ENCODE results near the gene TMPRSS3. TPM values are rescaled to one million over a fixed set of nuclear protein-coding genes. Genes with fewer than 3 reads are reported as not detected.

TMPRSS3 gene
- total RNA-seq, 1 experiment from 2014 or later: not detected

DNA sequence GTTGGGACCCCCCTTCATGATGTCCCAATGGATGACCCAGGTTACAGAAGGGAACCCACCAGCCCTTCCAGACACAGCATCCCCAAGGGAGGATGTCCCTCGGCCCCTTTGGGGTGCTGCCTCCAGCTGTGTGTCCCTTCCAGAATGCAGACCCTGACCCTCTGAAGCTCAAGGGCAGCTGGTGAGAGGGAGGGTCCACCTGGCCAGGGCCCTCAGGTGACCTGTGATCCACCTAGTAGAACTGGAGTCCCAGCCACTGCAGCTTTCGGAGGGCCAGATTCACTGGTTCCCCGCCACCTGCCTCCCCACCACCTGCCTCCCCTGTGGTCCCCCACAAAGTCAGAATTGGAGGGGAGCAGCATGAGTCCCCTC lies 19.9 kb downstream of the TMPRSS3 start:
- no peaks in the 10 kb centered on the region for H3K27me3 ChIP-seq (replicated peaks; ENCODE audit: insufficient read depth, low read depth, low read length, poor library complexity)
- H3K4me3 ChIP-seq (ENCODE audit: low read depth, low read length, poor library complexity, severe bottlenecking): no peak overlapping the region
- ChIA-PET POLR2A (ENCODE audit: low non-redundant PET) (no interaction called here), CTCF (no interaction called here)
- no TSS peak for BruUV-seq (replicated peaks)
- no peaks in the 10 kb centered on the region for H3K9me3 ChIP-seq (ENCODE audit: low read depth, low read length, poor library complexity, severe bottlenecking)
- H3K27ac ChIP-seq (ENCODE audit: low read depth, low read length, poor library complexity, severe bottlenecking): no peak overlapping the region
- DNase-seq (ENCODE audit: low spot score): no peak
- H3K4me1 ChIP-seq (ENCODE audit: insufficient read depth, low read length, poor library complexity, severe bottlenecking): no peaks in the 10 kb centered on the region
- H3K36me3 ChIP-seq (ENCODE audit: insufficient read depth, low read length, poor library complexity, severe bottlenecking): no peaks in the 10 kb centered on the region
- intact Hi-C loops (cut with micrococcal nuclease; ENCODE audit: unreplicated experiment): no loop called here
- TF ChIP-seq EZH2 (IDR thresholded peaks at IDR 0.05; ENCODE audit: borderline replicate concordance, low read depth, low read length, poor library complexity, severe bottlenecking) (no peak), CTCF (conservative IDR thresholded peaks at IDR 0.05; ENCODE audit: low read depth, low read length) (no peak)

DNA sequence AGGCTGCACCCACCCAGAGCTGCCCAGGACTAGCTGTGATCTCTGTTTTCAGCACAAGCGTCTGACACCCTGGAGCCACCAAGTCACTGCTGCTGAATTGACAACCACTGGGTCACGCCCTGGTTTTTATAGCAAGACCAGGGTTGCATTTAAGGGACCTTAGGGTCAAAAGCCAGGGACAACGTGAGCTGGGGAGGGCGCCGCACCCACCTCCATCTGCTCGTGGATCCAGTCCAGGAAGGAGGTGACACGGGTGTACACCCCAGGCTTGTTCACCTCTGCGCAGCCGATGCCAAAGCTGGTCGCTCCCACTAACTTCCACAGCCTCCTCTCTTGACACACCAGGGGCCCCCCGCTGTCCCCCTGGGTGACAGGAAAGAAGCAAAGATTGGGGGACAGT lies 20.3 kb downstream of the TMPRSS3 start:
- POLR2A ChIA-PET (ENCODE audit: low non-redundant PET): no interaction called here
- Histone ChIP-seq H3K27ac (ENCODE audit: low read depth, low read length, poor library complexity, severe bottlenecking) (no peak overlapping the region), H3K4me1 (ENCODE audit: insufficient read depth, low read length, poor library complexity, severe bottlenecking) (no peaks in the 10 kb centered on the region), H3K36me3 (ENCODE audit: insufficient read depth, low read length, poor library complexity, severe bottlenecking) (no peaks in the 10 kb centered on the region), H3K27me3 (replicated peaks; ENCODE audit: insufficient read depth, low read depth, low read length, poor library complexity) (no peaks in the 10 kb centered on the region), H3K9me3 (ENCODE audit: low read depth, low read length, poor library complexity, severe bottlenecking) (no peaks in the 10 kb centered on the region), H3K4me3 (ENCODE audit: low read depth, low read length, poor library complexity, severe bottlenecking) (no peak overlapping the region)
- intact Hi-C loops (cut with micrococcal nuclease; ENCODE audit: unreplicated experiment): no loop called here
- BruUV-seq (replicated peaks): no TSS peak
- no peak for DNase-seq (ENCODE audit: low spot score)
- no peak for TF ChIP-seq EZH2 (IDR thresholded peaks at IDR 0.05; ENCODE audit: borderline replicate concordance, low read depth, low read length, poor library complexity, severe bottlenecking)
- TF ChIP-seq CTCF (conservative IDR thresholded peaks at IDR 0.05; ENCODE audit: low read depth, low read length): no peak
- CTCF ChIA-PET: interaction anchor here (0.6 kb wide), 1 partner anchor 203 kb away, joined by 3 read pairs; no protein-coding TSS in a partner anchor

DNA sequence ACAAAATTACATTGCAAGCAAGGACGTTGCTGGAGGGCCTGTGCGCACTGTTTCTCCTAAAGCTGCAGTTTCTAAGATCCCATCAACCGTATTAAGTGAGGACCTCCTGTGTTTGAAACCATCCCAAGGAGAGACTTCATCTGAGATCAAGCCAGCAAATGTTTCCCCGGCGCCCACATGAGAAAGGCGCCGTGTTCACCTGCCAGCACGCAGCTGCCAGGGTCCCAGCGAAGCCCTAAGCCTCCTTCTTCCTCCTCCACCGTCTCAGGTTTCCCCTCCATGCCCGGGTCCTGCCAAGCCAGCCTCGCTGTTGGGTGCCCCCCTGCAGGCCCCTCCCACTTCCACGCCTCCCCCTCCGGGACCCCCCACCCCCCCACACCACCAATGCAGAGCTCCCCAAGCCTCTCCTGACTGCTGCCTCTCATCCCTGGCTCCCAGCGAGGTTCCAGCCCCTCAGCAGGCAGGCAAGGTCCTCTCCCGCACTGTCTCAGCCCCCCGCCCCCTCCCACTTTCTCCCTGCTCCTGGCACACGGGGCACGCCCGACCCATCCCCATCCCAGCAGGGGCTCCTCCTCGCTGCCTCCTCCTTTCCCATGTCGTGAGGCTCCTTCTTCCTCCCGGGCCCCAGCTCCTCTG lies 20.9 kb downstream of the TMPRSS3 start:
- BruUV-seq (replicated peaks): no TSS peak
- intact Hi-C loops (cut with micrococcal nuclease; ENCODE audit: unreplicated experiment): no loop called here
- H3K36me3 ChIP-seq (ENCODE audit: insufficient read depth, low read length, poor library complexity, severe bottlenecking): no peaks in the 10 kb centered on the region
- no peak overlapping the region for H3K4me3 ChIP-seq (ENCODE audit: low read depth, low read length, poor library complexity, severe bottlenecking)
- TF ChIP-seq CTCF (conservative IDR thresholded peaks at IDR 0.05; ENCODE audit: low read depth, low read length): no peak
- TF ChIP-seq EZH2 (IDR thresholded peaks at IDR 0.05; ENCODE audit: borderline replicate concordance, low read depth, low read length, poor library complexity, severe bottlenecking): no peak
- H3K9me3 ChIP-seq (ENCODE audit: low read depth, low read length, poor library complexity, severe bottlenecking): no peaks in the 10 kb centered on the region
- H3K27ac ChIP-seq (ENCODE audit: low read depth, low read length, poor library complexity, severe bottlenecking): no peak overlapping the region
- no peaks in the 10 kb centered on the region for H3K4me1 ChIP-seq (ENCODE audit: insufficient read depth, low read length, poor library complexity, severe bottlenecking)
- H3K27me3 ChIP-seq (replicated peaks; ENCODE audit: insufficient read depth, low read depth, low read length, poor library complexity): no peaks in the 10 kb centered on the region
- ChIA-PET POLR2A (ENCODE audit: low non-redundant PET) (no interaction called here), CTCF (interaction anchor here (0.6 kb wide), 1 partner anchor 203 kb away, joined by 3 read pairs; no protein-coding TSS in a partner anchor)
- no peak for DNase-seq (ENCODE audit: low spot score)
